HPDE6-E6E7 (cell line): ENCODE results near the gene OAT.
"Not testable (repeated sequence)": the region's sequence is repeated elsewhere in the genome, so short reads cannot be mapped to it uniquely, and the experiment has no call there.

Experiments used
- DNase-seq: peaks from one replicate; pipeline ENCODE4 v3.0.0; 2011; ENCODE audit warnings: missing footprints; ENCODE audit errors: extremely low spot score

Gene OAT

GRCh38 chr10:124378881-124379471, 39.7 kb downstream of the OAT start:
- peak; percentile 94 for DNase-seq

- no peak for DNase-seq
Measured at GRCh38 chr10:124378271-124378670, 40.5 kb downstream of the OAT start.

- no peak for DNase-seq
Measured at GRCh38 chr10:124377101-124377500, 41.6 kb downstream of the OAT start.

- no peak for DNase-seq
Measured at GRCh38 chr10:124376411-124376810, 42.3 kb downstream of the OAT start.

- no peak for DNase-seq
Measured at GRCh38 chr10:124375691-124376090, 43.0 kb downstream of the OAT start.

GRCh38 chr10:124375353-124375614, 43.4 kb downstream of the OAT start:
- DNase-seq, result no peak

- DNase-seq, result no peak
Measured at GRCh38 chr10:124374535-124375352, 44.0 kb downstream of the OAT start.

GRCh38 chr10:124372899-124373298, 45.8 kb downstream of the OAT start:
- DNase-seq, result no peak

- DNase-seq, result no peak
Measured at GRCh38 chr10:124370426-124370825, 48.3 kb downstream of the OAT start.

GRCh38 chr10:124369986-124370385, 48.7 kb downstream of the OAT start:
- DNase-seq, result no peak

- not testable (repeated sequence) for DNase-seq
Measured at GRCh38 chr10:124369533-124369932, 49.2 kb downstream of the OAT start.

- no peak for DNase-seq
Measured at GRCh38 chr10:124369066-124369465, 49.7 kb downstream of the OAT start.

- no peak for DNase-seq
Measured at GRCh38 chr10:124367936-124368335, 50.8 kb downstream of the OAT start.

GRCh38 chr10:124367414-124367813, 51.3 kb downstream of the OAT start:
- no peak for DNase-seq

- no peak for DNase-seq
Measured at GRCh38 chr10:124366825-124367224, 51.9 kb downstream of the OAT start.

GRCh38 chr10:124366343-124366742, 52.4 kb downstream of the OAT start:
- no peak for DNase-seq

GRCh38 chr10:124364674-124365073, 54.0 kb downstream of the OAT start:
- DNase-seq, result no peak

- no peak for DNase-seq
Measured at GRCh38 chr10:124362568-124362967, 56.2 kb downstream of the OAT start.

GRCh38 chr10:124359336-124359832, 59.3 kb downstream of the OAT start:
- no peak for DNase-seq

GRCh38 chr10:124357561-124357885, 61.2 kb downstream of the OAT start:
- DNase-seq, result no peak

- DNase-seq, result no peak
Measured at GRCh38 chr10:124356701-124357560, 61.8 kb downstream of the OAT start.
